HG02884 (cell line): ENCODE results near the gene MED27.

Experiments used
- ATAC-seq: cut with Tn5 transposase; IDR thresholded peaks from one replicate; pipeline ENCODE4 v1.9.1; 2021; ENCODE audit warnings: mild to moderate bottlenecking, moderate library complexity; ENCODE audit not compliant: unreplicated experiment

The MED27 gene

DNA sequence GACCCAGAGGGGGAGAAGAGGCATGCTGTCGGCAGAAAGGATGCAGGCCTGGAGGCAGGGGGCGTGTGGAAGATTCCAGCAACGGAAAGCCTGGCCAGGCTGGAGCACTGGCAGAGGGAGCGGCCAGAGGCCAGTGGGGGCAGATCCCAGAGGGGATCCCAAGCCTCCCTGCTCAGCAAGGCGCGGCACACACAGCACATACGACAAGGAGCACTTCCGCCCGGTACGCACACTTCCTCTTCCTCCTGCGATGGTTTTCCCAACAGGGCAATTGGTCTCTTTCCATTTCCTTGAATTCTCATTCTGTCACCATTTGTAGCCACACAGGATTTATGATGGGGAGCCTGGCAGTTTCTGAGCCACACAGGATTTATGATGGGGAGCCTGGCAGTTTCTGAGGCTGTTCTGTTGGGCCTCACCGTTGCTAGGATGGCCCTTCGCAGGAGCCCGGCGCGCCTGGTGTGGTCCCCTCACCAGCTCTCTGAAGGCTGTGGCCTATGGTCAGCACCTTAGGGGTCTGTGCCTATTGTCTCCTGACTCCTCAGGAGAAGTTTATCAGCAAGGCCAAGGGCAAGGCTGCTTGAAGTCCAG is 216.3 kb downstream of the MED27 start:
- ATAC-seq = no peak

DNA sequence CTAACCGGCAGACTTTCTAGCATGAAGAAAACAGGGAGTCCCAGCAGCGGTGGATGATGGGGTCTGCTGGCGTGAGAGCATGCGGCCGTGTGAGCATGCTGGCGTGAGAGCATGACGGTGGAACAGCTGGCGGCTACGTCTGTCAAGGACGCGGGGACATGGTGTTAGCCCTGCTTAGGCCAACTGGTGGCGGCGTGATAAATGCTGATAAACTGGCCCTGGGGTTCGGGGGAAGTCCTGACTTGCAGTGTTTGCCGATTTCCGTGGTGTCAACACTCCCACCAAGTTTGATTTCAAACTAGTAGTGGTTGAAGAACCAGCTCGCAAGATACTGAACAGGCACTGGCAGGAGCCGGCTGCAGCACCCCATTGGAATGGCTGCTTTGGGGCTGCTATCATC is 217.4 kb downstream of the MED27 start:
- ATAC-seq = no peak

DNA sequence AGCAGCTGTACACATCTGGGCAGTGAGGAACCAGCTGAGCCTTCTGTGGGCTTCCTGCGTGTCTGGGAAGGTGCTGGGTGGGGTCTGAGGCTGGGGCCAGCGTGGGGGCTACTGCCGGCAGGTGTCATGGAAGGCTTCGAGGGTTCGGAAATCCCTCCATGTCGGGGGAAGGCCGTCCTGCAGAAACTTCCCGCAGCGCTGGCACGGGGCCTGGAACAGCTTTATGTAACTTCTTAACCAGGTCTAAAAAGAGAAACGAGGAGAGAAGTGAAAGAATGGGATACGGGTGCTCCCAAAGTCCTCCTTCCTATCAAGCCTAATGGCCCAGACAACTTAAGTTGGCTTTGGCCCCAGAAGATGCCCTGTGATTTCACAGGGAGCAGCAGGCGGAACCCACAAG is 219.2 kb downstream of the MED27 start:
- ATAC-seq = no peak

DNA sequence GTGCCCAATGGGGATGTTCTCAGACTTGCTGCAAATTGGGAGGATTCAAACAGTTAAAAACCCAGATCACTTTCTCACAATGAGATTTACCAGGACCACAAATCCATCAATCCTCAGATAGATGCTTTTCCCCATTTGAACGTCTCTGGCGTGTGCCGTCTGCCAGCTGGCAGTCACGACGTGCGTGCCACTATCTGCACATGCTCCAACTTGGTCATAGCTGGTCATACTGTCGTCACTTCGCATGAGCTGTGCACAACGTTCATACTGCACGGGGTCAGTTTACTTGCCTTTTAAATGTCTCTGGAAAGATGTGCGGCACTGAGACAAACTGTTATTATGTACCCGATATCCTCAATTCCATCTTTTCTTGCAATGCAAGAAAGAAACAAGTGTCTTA is 221.5 kb downstream of the MED27 start:
- no peak for ATAC-seq

DNA sequence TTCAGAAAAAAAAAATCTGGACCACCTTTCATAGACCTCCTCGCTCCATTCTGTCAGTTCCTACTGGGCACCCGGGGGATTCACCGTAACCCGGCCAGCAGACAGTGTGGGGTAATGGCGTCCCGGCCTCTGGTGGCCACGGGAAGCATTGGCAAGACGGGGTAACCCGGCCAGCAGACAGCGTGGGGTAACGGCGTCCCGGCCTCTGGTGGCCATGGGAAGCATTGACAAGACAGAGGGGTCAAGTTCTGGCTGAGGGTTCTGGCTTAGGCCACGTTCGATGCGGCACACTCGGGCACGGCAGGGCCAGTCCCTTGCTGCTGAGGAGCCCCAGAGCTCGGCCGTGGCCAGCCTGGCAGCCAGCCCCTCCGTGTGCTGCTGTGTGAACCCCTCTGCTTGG is 223.6 kb downstream of the MED27 start:
- no peak for ATAC-seq

DNA sequence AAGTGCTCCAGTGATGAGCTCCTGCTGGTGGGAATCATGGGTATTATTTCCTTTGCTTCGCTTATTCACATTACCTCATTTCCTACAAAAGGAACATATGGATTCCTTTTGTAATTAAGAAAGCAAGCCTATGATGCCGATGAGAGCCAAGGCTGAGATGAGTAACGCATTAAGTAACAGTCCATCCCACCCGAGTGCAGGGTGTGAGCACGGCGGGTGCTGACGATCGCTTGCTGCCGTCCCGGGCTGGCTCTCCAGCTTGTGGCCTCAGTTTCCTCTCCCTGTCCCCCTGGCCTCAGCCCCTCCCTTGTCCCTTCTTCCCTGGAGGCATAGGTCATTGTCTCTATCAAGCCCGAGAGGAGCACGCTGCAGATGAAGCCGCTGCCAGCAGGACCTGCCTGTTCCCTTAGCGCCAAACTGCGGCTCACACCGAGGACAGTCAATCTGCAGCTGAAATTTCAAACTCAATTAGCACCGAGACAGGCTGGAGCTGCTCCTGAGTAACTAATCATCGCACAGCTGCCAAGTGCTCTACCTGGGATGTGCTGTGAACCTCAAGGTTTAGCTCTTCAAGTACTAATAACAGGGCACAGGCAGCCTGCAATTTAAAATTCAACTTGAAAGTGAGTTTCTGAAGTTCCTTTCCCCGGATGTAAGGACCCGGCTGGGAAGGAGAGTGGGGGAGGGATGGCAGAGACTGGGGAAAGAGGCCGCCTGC is 224.6 kb downstream of the MED27 start:
- ATAC-seq = no peak

DNA sequence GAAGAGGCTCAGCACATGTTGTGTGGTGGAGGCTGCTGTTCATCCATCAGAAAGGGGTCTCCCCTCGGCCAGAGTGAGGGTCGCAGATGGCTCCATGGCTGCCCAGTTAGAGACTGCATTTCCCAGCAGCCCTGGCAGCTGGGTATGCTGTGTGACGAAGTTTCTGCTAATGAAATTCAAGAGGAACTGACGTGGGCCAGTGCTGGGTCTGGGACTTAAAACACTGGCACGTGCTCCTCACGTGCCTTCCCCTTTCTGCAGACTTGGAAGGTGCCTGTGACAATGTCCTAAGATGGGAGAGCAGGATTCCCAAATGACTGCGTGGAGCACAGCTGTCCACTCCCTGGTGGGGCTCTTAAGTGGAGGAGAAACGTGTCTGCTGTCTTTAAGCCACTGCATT is 225.3 kb downstream of the MED27 start:
- no peak for ATAC-seq

DNA sequence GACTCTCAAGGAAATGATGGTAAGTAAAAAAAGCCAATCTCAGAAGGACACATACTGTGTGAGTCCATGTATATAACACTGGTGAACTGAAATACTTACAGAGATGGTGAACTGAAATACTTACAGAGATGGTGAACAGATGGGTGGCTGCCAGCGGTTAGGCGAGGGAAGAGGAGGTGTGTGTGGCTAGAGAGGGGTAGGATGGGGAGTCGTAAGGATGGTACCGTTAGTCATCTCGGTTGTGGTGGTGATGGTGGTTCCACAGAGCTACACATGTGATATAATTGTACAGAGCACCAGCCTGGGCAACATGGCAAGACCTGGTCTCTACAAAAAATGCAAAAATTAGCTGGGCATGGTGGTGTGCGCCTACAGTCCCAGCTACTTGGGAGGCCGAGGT is 226.2 kb downstream of the MED27 start:
- no peak for ATAC-seq

DNA sequence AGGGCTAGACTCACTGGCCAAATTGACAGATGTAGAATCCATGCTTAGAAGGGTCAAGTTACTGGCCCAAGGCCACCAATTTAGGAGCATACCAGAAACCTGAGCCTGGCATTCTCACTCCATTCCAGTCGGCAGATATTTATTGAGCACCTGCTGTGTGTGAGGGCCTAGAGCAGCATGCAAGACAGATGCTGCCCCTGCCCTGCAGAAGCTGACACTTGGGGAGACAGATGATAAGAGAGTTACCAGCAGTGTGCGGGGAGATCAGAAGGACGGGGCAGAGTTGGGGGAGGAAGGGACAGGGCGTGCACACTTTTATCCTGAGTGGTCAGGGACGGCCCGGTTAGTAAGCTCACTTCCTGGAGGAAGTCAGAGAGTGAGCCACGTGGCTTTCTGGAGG is 228.3 kb downstream of the MED27 start:
- ATAC-seq = no peak

DNA sequence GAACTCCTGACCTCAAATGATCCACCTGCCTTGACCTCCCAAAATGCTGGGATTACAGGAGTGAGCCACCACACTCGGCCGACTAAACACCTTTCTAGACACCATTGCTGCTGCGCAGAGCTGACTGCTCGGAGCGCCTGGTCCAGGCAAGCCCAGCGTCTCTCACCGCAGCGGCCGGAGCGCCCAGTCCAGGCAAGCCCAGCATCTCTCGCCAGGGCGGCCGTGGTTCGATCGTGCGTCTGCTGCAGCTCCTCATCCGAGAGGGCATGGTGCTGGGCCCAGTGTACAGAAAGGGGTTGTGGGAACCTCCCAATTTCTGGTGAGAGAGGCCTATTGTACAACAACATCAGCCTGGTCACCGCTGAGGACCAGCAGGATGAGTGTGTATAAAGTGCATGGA is 230.3 kb downstream of the MED27 start:
- no peak for ATAC-seq

DNA sequence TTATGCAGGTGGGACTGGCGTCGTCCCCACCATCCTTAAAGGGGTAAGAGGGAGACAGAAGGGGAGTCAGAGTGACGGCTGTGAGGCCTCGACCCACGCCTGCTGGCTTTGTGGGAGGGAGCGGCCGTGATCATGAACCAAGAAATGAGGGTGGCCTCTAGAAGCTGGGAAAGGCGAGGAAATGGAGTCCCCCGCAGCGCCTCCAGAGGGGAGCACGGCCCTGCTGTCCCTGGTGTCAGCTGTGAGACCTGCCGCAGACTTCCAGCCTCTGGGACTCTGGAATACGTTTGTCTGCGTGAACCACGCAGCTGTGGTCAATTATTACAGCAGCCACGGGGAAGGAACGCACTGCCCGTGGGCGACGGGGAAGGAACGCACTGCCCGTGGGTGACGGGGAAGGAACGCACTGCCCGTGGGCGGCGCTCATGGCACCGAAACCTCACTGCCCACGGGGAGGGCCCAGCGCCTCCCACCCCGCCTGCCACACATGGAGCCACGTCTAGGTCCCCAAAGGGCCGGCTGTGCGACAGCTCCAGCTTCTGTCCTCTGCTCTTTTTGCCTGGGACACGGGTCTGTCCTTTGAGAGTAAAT is 231.0 kb downstream of the MED27 start:
- no peak for ATAC-seq

DNA sequence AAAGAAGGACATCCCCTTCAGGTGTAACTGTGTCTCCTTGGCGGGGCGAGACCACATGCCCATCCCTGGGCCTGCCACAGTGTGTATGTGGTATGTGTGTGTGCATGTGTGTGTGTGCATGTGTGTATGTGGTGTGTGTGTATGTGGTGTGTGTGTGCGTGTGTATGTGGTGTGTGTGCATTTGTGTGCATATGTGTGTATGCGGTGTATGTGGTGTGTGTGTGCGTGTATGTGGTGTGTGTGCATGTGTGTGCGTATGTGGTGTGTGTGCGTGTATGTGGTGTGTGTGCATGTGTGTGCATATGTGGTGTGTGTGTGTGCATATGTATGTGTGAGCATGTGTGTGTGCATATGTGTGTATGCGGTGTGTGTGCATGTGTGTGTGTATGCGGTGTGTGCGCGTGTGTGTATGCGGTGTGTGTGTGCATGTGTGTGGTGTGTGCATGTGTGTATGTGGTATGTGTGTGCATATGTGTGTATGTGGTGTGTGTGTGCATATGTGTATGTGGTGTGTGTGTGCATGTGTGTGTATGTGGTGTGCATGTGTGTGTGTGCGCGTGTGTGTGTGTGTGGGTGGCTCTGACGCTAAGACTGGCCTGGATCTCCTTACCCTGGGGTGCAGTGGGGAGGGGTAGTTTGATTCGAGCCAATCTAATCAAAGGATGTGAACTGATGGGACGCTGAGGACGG is 231.9 kb downstream of the MED27 start:
- no peak for ATAC-seq

DNA sequence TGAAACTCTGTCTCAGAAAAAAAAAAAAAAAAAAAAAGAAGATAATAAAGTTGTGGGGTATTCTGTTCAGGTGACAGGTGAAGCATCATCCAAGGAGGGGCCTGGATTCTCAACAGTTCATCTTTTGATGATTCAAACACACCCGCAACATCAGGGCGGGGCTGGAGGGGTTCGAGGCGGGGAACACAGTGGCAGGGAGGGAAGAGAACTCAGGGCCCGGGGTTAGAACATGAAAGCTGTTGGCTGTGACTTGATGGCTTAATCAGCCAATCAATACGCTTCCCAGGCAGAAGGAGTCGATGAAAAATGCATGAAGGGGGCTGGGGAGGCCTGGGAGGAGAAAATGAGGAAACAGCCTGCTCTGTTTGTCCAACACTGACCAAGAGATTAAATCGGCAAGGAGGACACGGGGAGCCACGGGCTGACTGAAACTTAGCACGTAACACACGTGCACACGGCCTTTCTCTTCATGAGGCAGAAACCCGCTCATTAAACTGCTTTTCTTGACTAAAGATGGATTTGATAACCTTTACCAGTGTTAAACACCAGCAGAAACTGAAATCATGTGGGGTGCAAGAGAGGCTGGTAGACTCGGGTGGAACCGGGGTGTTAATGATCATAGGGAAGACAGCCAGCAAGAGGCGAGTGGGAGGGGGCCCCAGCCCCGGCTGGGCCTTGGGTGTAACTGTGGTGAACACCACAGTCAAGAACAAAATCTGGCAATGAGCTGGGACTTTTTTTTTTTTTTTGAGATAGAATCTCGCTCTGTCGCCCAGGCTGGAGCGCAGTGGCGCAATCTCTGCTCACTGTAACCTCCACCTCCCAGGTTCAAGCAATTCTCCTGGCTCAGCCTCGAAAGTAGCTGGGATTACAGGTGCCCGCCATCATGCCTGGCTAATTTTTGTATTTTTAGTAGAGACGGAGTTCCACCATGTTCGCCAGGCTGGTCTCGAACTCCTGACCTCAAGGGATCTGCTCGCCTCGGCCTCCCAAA is 234.1 kb downstream of the MED27 start:
- no peak for ATAC-seq

DNA sequence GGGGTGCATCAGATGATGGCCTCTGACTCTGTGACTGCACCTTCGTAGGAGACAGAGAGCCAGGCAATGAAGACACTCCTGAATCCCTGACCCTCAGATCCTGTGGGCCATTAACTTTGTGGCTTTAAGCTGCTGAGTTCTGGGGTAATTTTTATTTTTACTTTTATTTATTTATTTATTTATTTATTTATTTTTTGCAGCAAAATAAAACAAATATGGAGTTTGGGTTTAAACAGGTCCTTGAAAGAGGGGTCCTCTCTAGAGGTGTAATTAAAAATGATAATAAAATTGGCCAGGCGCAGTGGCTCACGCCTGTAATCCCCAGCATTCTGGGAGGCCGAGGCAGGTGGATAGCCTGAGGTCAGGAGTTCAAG is 234.9 kb downstream of the MED27 start:
- ATAC-seq = no peak

DNA sequence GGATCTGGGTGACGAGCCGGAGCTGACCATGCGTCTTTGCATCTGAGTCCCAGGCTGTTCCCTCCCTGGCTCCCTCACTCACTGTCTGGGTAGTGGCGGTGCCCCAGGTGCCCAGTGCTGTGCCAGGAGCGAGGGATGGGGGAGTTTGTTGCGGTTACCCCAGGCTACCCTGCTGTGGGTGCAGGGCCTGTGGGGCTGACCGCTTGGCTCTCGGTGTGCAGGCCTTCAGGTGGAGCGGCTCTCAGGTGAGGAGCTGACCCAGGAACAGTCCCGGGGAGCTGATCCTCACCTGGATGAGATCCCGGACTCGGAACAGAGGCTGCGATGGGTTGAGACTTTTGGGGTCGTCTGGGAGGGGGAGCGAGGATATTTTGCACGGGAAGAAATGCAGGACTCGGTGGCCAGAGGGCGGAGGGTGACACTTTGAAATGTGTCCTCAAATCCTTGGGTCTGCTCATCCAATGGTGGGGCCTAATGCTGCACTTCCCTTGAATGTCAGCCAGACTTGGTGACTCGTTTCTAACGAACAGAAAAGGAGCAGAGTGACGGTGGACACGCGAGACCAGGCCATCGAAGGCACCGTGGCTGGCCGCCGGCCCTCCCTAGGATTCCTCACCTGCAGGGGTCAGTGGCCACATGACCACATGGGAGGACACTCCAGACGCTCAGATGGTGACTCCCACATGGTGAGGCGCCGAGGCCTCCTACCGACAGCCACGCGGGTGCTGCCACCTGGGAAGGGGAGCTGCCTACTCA is 235.5 kb downstream of the MED27 start:
- no peak for ATAC-seq

DNA sequence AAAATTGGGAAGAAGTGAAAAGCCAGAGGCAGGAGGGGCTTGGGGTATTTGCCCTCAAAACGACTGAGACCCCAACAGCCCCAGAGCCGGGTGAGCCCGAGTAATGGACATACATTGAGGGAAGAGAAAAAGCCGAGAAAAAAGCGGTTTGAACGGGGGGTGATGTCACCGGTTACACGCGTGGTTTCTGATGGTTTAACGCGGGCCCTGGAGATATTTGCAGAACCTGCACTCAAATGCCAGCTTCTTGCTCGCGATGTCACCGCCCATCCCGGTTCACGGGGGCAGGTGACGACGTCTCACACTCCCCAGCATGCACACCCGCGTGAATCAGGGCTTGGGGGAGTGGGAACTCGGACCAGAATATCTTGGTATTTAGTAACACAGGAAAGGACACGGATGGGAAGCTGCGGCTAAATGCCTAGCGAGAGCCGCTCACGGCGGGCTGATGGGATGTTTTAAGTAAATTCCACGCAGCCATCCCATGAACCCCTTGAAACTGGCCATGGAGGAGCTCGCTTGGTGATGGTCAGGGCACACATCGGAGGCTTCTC is 237.8 kb downstream of the MED27 start:
- no peak for ATAC-seq

DNA sequence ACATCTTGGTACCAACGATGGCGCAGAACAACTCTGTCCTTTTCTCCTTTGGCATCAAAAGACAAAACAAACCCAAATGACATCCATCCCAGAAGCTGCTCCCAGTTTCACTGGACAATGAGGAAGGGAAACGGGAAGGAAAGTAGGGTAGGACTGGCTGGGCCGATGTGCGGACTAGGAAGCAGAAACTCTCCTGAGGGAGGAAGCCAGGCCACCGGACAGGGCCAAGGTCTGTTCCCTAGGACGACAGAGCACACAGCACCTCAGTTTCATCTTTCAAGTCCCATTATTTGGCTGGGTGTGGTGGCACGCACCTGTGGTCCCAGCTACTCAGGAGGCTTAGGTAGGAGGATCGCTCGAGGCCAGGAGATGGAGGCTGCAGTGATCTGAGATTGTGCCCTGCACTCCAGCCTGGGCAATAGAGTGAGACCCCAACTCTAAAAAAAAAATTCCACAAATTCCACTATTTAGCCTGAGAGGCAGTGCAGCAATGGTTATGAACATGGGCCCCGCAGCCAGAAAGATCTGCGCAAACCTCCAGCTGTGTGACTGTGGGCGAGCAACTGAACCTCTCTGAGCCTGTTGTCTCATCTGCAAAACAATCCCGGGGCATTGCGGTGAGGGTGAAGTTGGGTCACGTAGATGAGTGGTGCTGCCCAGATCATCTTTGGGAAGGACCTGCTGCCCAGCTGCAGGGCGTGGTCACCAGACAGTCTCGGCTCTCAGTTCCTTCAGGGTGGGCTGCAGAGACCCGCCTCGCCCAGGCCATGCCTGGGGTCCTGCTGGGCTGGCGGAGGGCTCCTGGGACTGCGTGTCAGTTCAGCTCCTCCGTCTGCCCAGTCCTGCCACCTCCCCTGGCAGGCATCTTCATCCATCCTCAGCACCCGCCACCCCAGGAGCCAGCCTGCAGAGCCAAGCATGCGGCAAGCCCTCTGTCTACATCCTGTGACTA is 238.6 kb downstream of the MED27 start:
- ATAC-seq = no peak

DNA sequence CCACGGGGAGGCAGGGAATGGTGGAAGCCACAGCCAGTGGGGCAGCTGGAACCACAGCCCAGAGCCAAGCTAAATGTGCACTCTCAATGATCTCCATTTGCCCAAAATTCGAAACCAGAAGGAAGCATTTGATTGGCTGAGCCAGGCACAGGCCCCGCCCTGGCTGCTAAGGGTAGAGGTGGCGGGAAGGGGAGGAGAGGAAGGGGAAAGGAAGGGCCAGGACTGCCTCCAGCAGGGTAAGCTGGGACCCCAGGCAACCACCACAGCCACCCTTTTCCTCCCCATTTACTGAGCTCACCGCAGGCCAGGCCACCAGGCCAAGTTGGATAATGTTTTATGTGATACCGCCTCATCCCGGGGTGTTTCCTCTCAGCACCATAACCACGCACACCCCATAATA is 239.4 kb downstream of the MED27 start:
- no peak for ATAC-seq
